GM12892 (cell line): ENCODE results near the gene MCCC2.

ENCODE experiments used
- POLR2A ChIP-seq: IDR thresholded peaks from 2 replicates; pipeline ENCODE4 v1.6.1; 2011; ENCODE audit warnings: low read depth, low read length, control low read depth
- POLR2AphosphoS5 ChIP-seq: IDR thresholded peaks from 2 replicates; pipeline ENCODE4 v1.6.1; 2011; ENCODE audit warnings: low read depth, low read length, control low read depth
- TAF1 ChIP-seq: IDR thresholded peaks from 2 replicates; pipeline ENCODE4 v1.6.1; 2011; ENCODE audit warnings: low read depth, mild to moderate bottlenecking, control low read depth, low read length, borderline replicate concordance

GRCh38 chr5:71652803-71653543, 65.8 kb downstream of the MCCC2 start:
- no peak for TF ChIP-seq POLR2A
- no peak for TF ChIP-seq POLR2AphosphoS5
- no peak for TF ChIP-seq TAF1
